Activated naive CD8-positive, alpha-beta T cell treated with anti-CD3 and anti-CD28 coated beads, Interleukin-2, amount 10 ng/mL, durations not matched to agents 7 days and 5 days (primary cell): ENCODE measurements around the gene RNH1. TPM values are rescaled to one million over a fixed set of nuclear protein-coding genes. Genes with fewer than 3 reads are reported as not detected.

Experiments
- ATAC-seq: fragments of 150-1000 bp; cut with Tn5 transposase; one replicate; pipeline ENCODE4 v1.10.0; 2021; ENCODE audit warnings: low read depth, moderate library complexity
- POLR2A ChIA-PET: fragments of 350-600 bp; sonication (Branson Sonifier 250); formaldehyde crosslinking; loops from one replicate; lab custom pipeline; 2021; ENCODE audit warnings: antibody characterized with exemption; lab: Charles Lee
- DNase-seq: peaks from one replicate; pipeline ENCODE4 v3.0.0; 2021
- H3K27ac Mint-ChIP-seq: one replicate; pipeline ENCODE4 v1.8.0; 2022; ENCODE audit warnings: mild to moderate bottlenecking, mixed read lengths
- H3K27me3 Mint-ChIP-seq: one replicate; pipeline ENCODE4 v1.8.0; 2022; ENCODE audit warnings: mild to moderate bottlenecking, moderate library complexity, mixed read lengths
- H3K36me3 Mint-ChIP-seq: one replicate; pipeline ENCODE4 v1.8.0; 2021; ENCODE audit warnings: mild to moderate bottlenecking, mixed read lengths
- H3K4me1 Mint-ChIP-seq: one replicate; pipeline ENCODE4 v1.8.0; 2021; ENCODE audit warnings: mixed read lengths
- H3K4me3 Mint-ChIP-seq: one replicate; pipeline ENCODE4 v1.8.0; 2022; ENCODE audit warnings: mild to moderate bottlenecking, moderate library complexity, mixed read lengths
- H3K9me3 Mint-ChIP-seq: one replicate; pipeline ENCODE4 v1.8.0; 2021; ENCODE audit warnings: mixed read lengths
- total RNA-seq, 2 experiments: library from RNA; stranded (reverse); gene quantifications; one replicate each; pipeline ENCODE4 v1.2.3, GENCODE V29; 2021

RNH1 gene
- total RNA-seq, 2 experiments from 2014 or later: 88.9 to 93.2 TPM

DNA sequence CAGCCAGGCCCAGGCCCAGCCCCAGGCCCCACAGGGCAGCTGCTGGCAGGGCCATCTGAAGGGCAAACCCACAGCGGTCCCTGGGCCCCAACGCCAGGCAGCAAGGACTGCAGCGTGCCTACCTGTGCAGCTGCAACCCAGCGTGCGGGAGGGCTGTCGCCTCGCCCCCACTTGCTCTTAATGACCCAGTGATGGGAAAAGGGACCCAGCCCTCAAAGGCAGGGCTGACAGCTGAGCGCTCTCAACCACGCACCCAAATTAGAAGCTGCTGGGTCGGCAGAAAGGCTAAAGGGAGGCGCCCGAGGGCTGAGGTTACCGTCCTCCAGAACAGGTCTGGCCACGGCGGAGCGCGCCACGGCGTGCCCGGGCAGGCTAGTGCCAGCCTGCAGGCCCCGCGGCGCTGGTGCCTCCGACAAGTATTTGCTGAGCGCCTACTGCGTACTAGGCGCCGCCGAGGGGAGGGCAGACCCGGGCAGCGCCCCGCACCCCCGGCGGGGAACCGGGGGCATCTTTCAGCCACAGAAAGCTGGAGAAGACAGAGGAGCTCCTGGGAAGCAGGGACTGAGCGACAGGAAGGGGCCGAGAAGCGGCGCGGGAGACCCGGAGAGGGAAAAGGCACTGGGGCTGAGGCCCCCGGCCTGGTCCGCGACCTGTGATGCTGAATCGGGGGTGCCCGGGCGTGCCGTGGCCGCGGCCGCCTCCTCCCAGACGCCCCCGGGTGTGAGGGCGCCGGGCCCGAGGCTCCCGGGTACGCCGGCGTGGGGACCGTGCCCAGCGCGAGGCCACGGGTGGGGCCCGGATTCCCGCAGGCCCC, 27.6 kb upstream of the RNH1 start:
- POLR2A ChIA-PET: interaction anchor here (0.5 to 3.3 kb wide), 9 partner anchors 16 to 191 kb away, joined by 3 to 14 read pairs (median 5); partner anchors contain the start of gene RNH1
- H3K27me3 Mint-ChIP-seq: no peaks in the 10 kb centered on the region
- no peaks in the 10 kb centered on the region for H3K9me3 Mint-ChIP-seq
- peaks cover 7% of the 10 kb centered on the region for H3K4me1 Mint-ChIP-seq
- DNase-seq (peak; percentile 64), ATAC-seq (peak; percentile 1)
- peak overlapping the region; percentile 78 for H3K4me3 Mint-ChIP-seq
- no peak overlapping the region for H3K27ac Mint-ChIP-seq
- peaks cover 2% of the 10 kb centered on the region for H3K36me3 Mint-ChIP-seq

DNA sequence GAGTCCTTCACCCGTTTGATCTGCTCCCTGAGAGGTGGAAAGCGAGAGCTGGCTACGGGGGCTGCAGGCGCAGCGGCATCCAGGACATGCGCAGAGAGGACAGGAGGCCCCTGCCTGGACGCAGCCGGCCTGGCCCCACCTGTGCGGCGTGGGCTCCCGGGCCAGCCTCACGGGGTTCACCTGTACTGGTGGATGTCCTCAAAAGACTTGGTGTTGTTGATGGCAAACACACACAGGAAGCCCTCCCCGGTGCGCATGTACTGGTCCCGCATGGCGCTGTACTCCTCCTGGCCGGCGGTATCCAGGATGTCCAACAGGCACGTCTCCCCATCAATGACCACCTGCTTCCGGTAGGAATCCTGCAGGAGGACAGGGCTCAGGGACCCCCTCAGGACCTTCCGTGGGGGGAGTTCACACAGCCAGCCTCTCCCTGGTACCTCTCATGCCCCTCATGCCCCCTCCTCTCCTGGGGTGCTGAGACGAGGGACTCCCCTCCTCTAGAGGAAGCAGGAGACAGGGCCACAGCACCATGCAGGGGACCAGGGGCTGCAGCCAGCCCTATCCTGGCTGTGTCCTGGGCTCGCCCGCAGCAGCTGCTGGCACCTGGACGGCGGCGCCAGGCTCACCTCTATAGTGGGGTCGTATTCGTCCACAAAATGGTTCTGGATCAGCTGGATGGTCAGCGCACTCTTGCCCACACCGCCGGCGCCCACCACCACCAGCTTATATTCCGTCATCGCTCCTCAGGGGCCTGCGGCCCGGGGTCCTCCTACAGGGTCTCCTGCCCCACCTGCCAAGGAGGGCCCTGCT, 26.7 kb upstream of the RNH1 start:
- Mint-ChIP-seq H3K4me1 (peaks cover 7% of the 10 kb centered on the region), H3K4me3 (peak overlapping the region; percentile 16), H3K36me3 (peaks cover 2% of the 10 kb centered on the region), H3K27me3 (no peaks in the 10 kb centered on the region), H3K9me3 (no peaks in the 10 kb centered on the region), H3K27ac (no peak overlapping the region)
- POLR2A ChIA-PET: interaction anchor here (0.5 to 1.6 kb wide), 2 partner anchors 22 to 86 kb away, joined by 3 to 4 read pairs; no protein-coding TSS in a partner anchor
- ATAC-seq (no peak), DNase-seq (no peak)

DNA sequence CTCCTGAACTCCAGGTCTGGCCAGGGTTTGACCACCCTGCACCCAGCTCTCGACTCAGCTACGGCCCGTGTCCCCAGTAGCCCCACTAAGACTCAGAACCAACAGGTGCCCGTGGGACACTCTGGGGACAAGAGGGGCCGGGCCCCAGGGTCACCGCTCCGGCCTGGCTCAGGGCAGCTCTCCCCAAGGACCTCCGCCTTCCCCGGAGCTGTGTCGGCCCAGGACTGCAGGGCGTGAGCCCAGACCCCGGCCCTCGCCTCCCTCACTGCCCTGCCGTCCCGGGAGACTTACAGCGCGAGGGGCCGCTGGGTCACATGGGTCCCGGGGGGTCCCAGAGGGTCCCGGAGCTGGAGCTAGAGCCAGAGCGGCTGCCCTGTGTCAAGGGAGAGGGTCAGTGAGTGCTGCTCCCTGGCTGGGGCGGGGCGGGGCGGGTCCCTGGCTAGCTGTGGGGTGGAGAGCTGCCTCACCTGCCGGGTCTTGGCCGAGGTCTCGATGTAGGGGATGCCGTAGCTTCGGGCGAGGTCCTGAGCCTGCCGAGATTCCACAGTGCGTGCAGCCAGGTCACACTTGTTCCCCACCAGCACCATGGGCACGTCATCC, 26.0 kb upstream of the RNH1 start:
- Mint-ChIP-seq H3K4me3 (no peak overlapping the region), H3K4me1 (peaks cover 7% of the 10 kb centered on the region), H3K27ac (no peak overlapping the region), H3K27me3 (no peaks in the 10 kb centered on the region), H3K36me3 (peaks cover 2% of the 10 kb centered on the region), H3K9me3 (no peaks in the 10 kb centered on the region)
- ATAC-seq (no peak), DNase-seq (no peak)
- POLR2A ChIA-PET: no interaction called here

DNA sequence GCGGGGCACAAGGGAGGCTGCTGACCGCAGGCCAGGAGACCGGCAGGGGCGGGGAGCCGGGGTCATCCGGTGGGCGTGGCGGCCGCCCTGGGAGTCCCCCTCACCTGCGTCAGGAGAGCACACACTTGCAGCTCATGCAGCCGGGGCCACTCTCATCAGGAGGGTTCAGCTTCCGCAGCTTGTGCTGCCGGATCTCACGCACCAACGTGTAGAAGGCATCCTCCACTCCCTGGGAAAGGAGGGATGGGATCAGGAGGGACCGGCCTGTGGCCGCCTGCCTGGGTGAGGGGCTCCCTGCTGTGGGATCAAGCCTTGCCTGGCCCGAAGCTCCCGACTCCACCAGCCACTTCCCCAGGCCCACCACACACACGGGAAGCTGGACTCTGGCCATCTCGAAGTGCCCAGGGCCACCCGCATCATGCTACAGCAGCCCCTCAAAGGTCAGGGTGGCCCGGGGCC, 25.5 kb upstream of the RNH1 start:
- Mint-ChIP-seq H3K27ac (no peak overlapping the region), H3K4me3 (no peak overlapping the region), H3K4me1 (peaks cover 5% of the 10 kb centered on the region), H3K36me3 (peaks cover 2% of the 10 kb centered on the region), H3K27me3 (no peaks in the 10 kb centered on the region), H3K9me3 (no peaks in the 10 kb centered on the region)
- POLR2A ChIA-PET: no interaction called here
- DNase-seq (no peak), ATAC-seq (no peak)

DNA sequence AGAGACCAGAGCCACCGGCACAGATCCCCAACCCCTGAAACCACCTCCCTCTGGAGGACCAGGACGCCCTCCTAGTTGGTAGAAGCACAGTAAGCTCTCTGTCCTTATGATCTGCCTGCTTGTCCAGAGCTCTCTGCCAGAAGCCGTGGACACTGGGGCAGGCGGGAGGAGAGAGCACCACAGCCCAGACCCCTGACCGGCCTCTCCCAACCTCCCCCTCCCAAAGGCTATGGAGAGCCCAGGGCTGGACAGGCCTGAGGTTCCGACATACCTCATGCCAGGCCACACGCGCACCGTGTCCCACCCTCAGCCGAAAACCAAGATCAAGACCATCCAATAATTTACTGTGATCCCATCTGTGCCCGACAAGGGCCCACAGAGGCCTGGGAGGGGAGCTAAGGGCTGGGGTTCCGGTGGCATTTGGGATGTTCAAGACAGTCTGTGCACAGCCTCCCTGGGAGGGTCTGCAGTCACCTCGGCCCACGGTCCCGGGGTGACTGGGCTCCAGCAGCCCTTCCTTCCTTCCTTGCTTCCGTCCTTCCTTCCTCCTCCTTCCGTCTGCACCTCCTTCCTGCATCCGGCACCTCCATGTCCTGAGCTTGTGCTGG, 25.0 kb upstream of the RNH1 start:
- POLR2A ChIA-PET: interaction anchor here (0.5 kb wide), 1 partner anchor 155 kb away, joined by 3 read pairs; no protein-coding TSS in a partner anchor
- Mint-ChIP-seq H3K4me3 (no peak overlapping the region), H3K9me3 (no peaks in the 10 kb centered on the region), H3K4me1 (peaks cover 5% of the 10 kb centered on the region), H3K27ac (no peak overlapping the region), H3K27me3 (no peaks in the 10 kb centered on the region), H3K36me3 (peaks cover 2% of the 10 kb centered on the region)
- no peak for ATAC-seq
- DNase-seq: no peak

DNA sequence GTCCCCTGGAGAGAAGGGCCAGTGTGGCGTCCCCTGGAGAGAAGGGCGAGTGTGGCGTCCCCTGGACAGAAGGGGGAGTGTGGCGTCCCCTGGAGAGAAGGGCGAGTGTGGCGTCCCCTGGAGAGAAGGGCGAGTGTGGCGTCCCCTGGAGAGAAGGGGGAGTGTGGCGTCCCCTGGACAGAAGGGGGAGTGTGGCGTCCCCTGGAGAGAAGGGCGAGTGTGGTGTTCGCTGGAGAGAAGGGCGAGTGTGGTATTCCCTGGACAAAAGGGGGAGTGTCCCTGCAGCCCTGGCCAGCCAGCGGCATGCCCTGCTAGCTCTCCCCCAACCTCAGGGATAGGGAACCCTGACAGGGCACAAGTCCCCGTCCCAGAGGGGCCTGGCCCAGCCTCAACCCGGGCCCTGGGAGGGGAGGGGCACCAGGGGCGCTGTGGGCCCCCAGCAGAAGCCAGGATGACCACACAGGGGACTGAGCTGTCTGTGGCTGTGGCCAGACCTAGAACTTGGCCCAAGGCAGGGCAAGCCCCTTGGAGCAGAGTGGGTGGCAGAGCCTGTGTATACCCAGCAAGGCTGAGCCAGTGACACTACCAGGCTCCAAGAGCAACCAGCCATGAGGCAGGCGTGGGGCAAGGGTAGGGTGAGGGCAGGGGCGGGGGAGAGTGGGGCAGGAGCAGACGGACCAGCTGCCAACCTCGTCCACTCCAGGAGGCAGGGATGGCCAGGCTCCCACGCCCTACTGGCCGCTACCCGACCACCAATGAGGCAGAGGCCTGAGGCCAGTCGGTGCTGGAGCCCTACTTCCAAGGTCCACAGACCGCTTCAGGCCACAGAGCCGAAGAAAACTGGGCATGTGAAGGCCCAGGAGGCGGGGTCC, 24.2 kb upstream of the RNH1 start:
- peaks cover 2% of the 10 kb centered on the region for H3K4me1 Mint-ChIP-seq
- no peak overlapping the region for H3K27ac Mint-ChIP-seq
- peaks cover 2% of the 10 kb centered on the region for H3K36me3 Mint-ChIP-seq
- ATAC-seq (no peak), DNase-seq (no peak)
- no peaks in the 10 kb centered on the region for H3K27me3 Mint-ChIP-seq
- no peak overlapping the region for H3K4me3 Mint-ChIP-seq
- POLR2A ChIA-PET: interaction anchor here (0.5 kb wide), 1 partner anchor 154 kb away, joined by 3 read pairs; no protein-coding TSS in a partner anchor
- H3K9me3 Mint-ChIP-seq: no peaks in the 10 kb centered on the region

DNA sequence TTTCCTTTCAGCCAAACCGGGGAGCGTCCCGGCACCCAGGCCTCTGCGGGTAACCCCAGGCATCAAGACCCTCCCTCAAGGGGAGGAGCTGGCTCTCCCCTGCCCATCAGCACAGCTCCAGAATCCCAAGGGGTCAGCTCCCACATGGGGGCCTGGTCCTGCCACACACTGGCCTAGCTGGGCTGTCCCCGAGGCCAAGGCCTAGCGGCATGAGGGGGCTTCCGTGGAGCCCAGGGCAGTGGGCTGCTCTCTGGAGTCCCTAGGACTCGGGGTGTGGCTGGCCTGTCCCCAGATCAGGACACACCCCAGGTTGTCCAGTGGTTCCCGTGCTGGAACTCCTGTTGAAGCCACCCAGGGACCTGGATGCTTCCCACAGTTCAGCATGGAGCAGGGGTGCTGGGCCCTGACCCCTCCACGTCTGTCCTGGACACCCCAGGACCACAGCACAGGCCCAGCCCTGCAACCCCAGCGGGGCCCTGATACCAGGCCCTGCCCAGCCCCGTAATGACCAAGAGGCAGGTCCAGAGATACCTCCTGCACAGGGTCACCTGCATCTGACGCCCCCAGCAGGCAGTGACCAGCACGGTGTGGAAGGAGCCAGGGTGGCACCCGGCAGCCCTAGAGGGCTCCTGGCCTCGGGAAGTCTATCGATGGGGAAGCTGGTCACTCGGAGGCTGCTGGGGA, 22.8 kb upstream of the RNH1 start:
- DNase-seq (no peak), ATAC-seq (no peak)
- Mint-ChIP-seq H3K9me3 (no peaks in the 10 kb centered on the region), H3K27ac (no peak overlapping the region), H3K27me3 (no peaks in the 10 kb centered on the region), H3K36me3 (peaks cover 2% of the 10 kb centered on the region), H3K4me3 (no peak overlapping the region), H3K4me1 (no peaks in the 10 kb centered on the region)
- POLR2A ChIA-PET: no interaction called here

DNA sequence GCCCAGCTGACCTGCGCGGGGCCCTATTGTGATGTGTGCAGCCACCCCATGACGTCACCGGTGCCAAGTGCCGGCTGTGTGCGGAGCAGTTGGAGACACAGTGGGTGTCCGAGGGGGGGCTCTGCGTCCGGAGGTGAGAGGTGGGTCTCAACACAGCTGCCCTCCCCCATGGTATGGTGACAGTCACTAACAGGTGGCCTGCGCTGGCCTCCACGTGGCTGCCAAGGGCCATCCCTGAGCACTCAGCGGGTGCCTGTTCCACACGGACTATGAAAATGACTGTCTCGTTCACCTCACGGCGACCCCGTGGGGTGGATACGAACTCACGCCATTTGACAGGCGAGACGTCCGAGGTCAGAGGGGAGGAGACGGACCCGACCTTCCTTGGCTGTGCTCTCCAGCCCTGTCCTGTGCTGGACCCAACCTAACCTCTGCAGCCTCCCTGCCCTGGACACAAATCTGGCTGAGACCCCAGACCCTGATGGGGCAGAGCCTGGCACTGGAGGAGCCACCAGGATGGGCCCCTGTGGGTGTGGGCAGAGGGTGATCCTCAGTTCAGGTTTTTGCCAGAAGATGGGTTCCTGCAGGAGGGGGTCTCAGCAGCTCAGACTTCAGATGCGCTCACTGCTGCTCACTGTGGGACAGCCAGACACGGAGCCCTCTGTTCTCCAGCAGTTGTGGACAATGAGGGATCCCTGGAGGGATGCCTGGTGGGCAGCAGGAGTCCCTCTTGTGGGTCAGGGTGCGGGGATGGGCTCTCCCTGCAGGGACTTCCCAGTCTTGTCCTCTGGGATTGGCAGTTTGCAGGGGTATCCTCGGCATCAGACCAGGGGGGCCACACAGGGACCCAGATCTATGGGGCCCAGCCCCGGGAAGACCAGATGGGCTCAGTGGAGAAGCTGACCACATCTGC, 22.0 kb upstream of the RNH1 start:
- POLR2A ChIA-PET: interaction anchor here (0.5 kb wide), 1 partner anchor 117 kb away, joined by 3 read pairs; no protein-coding TSS in a partner anchor
- no peak overlapping the region for H3K27ac Mint-ChIP-seq
- no peak for ATAC-seq
- H3K4me1 Mint-ChIP-seq: no peaks in the 10 kb centered on the region
- no peaks in the 10 kb centered on the region for H3K9me3 Mint-ChIP-seq
- no peak overlapping the region for H3K4me3 Mint-ChIP-seq
- no peaks in the 10 kb centered on the region for H3K27me3 Mint-ChIP-seq
- H3K36me3 Mint-ChIP-seq: peaks cover 2% of the 10 kb centered on the region
- no peak for DNase-seq

DNA sequence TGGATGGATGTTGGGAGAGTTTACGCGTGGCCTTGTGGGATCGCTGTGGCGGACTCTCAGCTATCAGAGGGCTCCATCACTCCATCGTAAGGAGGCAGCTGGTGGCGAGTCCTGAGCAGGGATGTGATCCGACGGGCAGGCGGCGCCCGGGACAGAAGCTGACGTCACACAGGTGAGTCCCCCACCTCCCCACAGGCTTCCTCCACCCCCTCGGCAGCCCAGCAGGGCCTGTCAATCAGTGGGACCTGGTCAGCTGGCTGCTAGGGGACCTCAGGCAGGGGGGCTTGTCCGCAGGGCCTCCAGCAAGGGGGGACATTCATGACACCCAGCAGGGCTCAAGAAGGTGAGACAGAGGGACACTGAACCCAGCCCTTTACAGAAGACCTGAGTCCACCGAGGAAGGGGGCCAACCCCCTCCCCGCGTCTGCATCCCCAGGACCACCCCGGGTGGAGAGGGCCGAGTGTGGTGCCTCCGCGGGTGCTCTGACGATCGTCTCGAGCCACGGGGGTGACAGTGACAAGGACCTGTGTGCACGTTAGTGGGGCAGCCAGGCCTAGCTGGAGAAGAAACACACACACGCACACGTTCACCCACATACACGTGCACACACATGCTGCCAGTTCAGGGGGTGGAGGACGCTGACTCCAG, 21.2 kb upstream of the RNH1 start:
- Mint-ChIP-seq H3K4me1 (no peaks in the 10 kb centered on the region), H3K36me3 (peaks cover 2% of the 10 kb centered on the region), H3K27ac (no peak overlapping the region), H3K4me3 (no peak overlapping the region), H3K27me3 (no peaks in the 10 kb centered on the region), H3K9me3 (no peaks in the 10 kb centered on the region)
- POLR2A ChIA-PET: interaction anchor here (0.5 kb wide), 1 partner anchor 118 kb away, joined by 3 read pairs; no protein-coding TSS in a partner anchor
- ATAC-seq (no peak), DNase-seq (no peak)

DNA sequence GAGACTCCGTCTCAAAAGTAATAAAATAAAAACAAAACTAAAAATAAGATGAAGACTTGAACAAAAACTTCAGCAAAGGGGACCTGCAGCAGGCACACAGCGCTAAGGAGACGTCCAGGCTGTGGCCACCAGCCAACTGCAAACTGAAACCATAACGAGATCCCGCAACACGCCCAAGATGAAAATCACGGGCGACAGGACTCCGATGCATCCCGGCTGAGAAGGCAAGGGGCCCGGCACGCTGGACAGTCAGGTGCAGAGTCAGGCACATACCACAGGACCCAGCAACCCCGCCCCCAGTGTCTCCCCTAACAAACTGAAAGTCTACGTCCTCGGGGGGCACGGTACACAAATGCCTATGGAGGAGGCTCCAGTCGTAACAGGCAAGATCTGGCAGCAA, 19.1 kb upstream of the RNH1 start:
- H3K27ac Mint-ChIP-seq: no peak overlapping the region
- DNase-seq (no peak), ATAC-seq (no peak)
- no peaks in the 10 kb centered on the region for H3K9me3 Mint-ChIP-seq
- H3K4me3 Mint-ChIP-seq: no peak overlapping the region
- POLR2A ChIA-PET: no interaction called here
- H3K4me1 Mint-ChIP-seq: no peaks in the 10 kb centered on the region
- no peaks in the 10 kb centered on the region for H3K36me3 Mint-ChIP-seq
- H3K27me3 Mint-ChIP-seq: no peaks in the 10 kb centered on the region
